ENCODE data around the gene MPP3.

Gene MPP3

DNA sequence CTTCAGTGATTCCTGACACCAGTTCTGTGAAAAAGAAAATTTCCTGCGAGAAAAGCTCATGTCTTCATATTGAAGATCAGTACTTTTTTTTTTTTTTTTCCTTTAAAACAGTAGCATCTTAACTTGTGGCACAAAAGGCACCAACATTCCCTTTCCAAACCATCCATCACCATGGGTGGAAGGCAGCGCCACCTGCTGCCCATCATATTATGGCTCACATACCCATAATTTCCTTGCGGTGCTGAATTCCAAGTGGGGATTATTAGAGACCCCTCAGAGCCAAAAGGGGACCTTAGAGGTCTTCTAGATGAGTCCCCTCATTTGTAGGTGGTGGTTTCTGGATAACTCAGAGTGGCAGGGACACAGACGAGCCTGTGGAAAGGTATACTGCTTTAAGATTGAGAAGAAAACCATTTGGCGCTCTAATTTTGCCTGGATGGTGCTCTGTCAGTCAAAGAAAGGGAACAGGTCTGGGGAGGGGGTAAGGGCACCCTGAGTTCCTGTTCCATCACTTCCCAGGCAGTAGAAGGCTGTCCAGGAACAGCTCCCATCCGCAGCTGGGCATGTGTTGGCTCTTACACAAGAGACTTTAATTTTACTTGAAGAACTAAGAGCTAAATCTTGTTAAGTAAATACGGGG, 66.4 kb downstream of the MPP3 start:
- Histone ChIP-seq H3K27me3 (ENCODE audit: control insufficient read depth, insufficient read depth, low read length, poor library complexity, severe bottlenecking) (no peaks in the 10 kb centered on the region), H3K27ac (ENCODE audit: insufficient read depth, low read depth, low read length, poor library complexity, severe bottlenecking) (no peak overlapping the region), H3K36me3 (ENCODE audit: control insufficient read depth, insufficient read depth, low read length) (peaks cover 6% of the 10 kb centered on the region), H3K9me3 (ENCODE audit: control insufficient read depth, low read length) (no peaks in the 10 kb centered on the region), H3K4me3 (ENCODE audit: insufficient read depth, low read depth, low read length) (no peak overlapping the region), H3K4me1 (ENCODE audit: control insufficient read depth, insufficient read depth, low read length) (no peaks in the 10 kb centered on the region)
- 57 to 61% methylated on average over 7 of the region's 7 CpGs for WGBS, 2 experiments

DNA sequence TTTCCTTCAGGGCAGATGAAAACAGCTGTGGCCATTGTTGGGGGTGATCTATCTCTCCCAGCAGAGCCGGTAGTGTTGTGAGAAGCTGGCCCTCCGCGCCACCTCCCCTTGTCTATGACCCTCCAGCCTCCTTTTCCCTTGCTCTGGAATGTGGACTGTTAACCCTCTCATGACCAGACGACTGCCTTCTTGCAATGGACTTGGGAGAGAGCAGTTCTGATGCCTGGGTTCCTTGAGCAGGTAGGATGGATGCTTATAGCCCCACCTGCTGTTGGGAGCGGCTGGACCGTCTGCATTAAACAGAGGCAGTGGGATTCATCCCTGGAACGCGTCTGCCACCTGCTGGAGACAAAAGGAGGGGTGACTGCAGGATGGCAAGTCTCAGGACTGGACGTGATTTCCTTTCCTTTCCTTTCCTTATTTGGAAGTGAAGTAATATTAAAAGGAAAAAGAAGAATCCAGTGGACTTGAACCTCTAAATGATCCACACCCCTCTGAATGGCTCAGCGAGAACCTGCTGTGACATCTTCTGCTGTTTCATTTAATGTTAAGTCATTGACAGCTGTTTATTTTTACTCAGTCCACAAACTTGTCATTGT, 72.6 kb downstream of the MPP3 start:
- Histone ChIP-seq H3K4me1 (ENCODE audit: control insufficient read depth, insufficient read depth, low read length) (peaks cover 23% of the 10 kb centered on the region), H3K36me3 (ENCODE audit: control insufficient read depth, insufficient read depth, low read length) (no peaks in the 10 kb centered on the region), H3K27me3 (ENCODE audit: control insufficient read depth, insufficient read depth, low read length, poor library complexity, severe bottlenecking) (peaks cover 16% of the 10 kb centered on the region), H3K4me3 (ENCODE audit: insufficient read depth, low read depth, low read length) (no peak overlapping the region), H3K9me3 (ENCODE audit: control insufficient read depth, low read length) (no peaks in the 10 kb centered on the region), H3K27ac (ENCODE audit: insufficient read depth, low read depth, low read length, poor library complexity, severe bottlenecking) (no peak overlapping the region)
- WGBS, 2 experiments = 1% methylated on average over 10 of the region's 10 CpGs

DNA sequence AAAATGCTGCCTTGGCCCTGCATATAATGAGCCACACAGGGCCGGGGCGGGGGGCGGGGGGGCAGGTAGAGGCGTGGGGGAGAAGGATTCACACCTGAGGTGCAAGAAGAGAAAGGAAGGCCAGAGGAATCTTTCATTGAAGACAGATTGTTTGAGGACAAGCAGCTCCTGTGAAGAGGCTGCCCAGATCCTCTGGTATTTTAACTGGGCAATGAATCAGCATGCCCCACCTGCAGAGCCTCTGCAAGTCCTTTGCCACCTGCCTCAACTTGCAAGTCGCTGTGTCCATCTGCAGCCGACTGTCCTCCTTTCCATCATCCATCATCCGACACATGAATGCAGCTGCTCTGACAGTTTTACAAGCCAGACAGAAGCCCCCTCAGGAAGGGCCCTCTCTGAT, 73.1 kb downstream of the MPP3 start:
- H3K36me3 ChIP-seq (ENCODE audit: control insufficient read depth, insufficient read depth, low read length) = no peaks in the 10 kb centered on the region
- no peak overlapping the region for H3K4me3 ChIP-seq (ENCODE audit: insufficient read depth, low read depth, low read length)
- WGBS, 2 experiments = 47 to 49% methylated on average over 7 of the region's 7 CpGs
- peaks cover 23% of the 10 kb centered on the region for H3K4me1 ChIP-seq (ENCODE audit: control insufficient read depth, insufficient read depth, low read length)
- H3K27ac ChIP-seq (ENCODE audit: insufficient read depth, low read depth, low read length, poor library complexity, severe bottlenecking) = no peak overlapping the region
- H3K27me3 ChIP-seq (ENCODE audit: control insufficient read depth, insufficient read depth, low read length, poor library complexity, severe bottlenecking) = peaks cover 21% of the 10 kb centered on the region
- no peaks in the 10 kb centered on the region for H3K9me3 ChIP-seq (ENCODE audit: control insufficient read depth, low read length)

GRCh38 chr17:43758497-43759174, 74.3 kb downstream of the MPP3 start, which contains the start of gene SOST:
Gene SOST (minus strand): TSS chr17:43758791. CDS start chr17:43758741, 50 bp downstream.
- Histone ChIP-seq H3K27me3 (ENCODE audit: control insufficient read depth, insufficient read depth, low read length, poor library complexity, severe bottlenecking) (peaks cover 33% of the 10 kb centered on the region), H3K36me3 (ENCODE audit: control insufficient read depth, insufficient read depth, low read length) (no peaks in the 10 kb centered on the region), H3K4me1 (ENCODE audit: control insufficient read depth, insufficient read depth, low read length) (peaks cover 23% of the 10 kb centered on the region), H3K9me3 (ENCODE audit: control insufficient read depth, low read length) (no peaks in the 10 kb centered on the region), H3K27ac (ENCODE audit: insufficient read depth, low read depth, low read length, poor library complexity, severe bottlenecking) (no peak within 1 kb of the TSS), H3K4me3 (ENCODE audit: insufficient read depth, low read depth, low read length) (no peak within 1 kb of the TSS)
- WGBS, 2 experiments = 86 to 87% methylated on average over 24 of the region's 24 CpGs

DNA sequence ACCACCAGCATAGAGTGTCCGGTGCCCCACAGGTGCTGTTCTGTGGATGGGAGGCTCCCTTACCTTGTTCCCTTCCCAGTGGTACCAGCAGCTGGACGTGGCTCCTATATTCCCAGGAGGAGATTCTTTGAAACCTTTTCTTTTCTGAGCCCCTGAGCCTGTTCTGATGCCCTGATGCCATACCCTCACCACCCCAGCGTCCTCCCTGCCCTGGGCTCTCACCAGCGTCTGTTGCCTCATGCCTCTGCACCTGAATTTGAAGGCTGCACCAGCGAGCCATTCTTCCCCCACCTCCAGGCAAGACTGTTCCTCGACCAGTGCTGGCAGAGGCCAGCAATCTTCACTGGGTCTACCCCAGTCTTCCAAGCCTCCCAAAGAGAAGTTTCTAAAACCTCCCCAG, 74.9 kb downstream of the MPP3 start:
- Histone ChIP-seq H3K4me1 (ENCODE audit: control insufficient read depth, insufficient read depth, low read length) (peaks cover 23% of the 10 kb centered on the region), H3K4me3 (ENCODE audit: insufficient read depth, low read depth, low read length) (no peak overlapping the region), H3K27me3 (ENCODE audit: control insufficient read depth, insufficient read depth, low read length, poor library complexity, severe bottlenecking) (peaks cover 39% of the 10 kb centered on the region), H3K27ac (ENCODE audit: insufficient read depth, low read depth, low read length, poor library complexity, severe bottlenecking) (no peak overlapping the region), H3K9me3 (ENCODE audit: control insufficient read depth, low read length) (no peaks in the 10 kb centered on the region), H3K36me3 (ENCODE audit: control insufficient read depth, insufficient read depth, low read length) (no peaks in the 10 kb centered on the region)
- WGBS, 2 experiments = 86 to 88% methylated on average over 6 of the region's 6 CpGs

GRCh38 chr17:43757171-43757660, 75.7 kb downstream of the MPP3 start:
- H3K4me3 ChIP-seq (ENCODE audit: insufficient read depth, low read depth, low read length) = no peak overlapping the region
- H3K4me1 ChIP-seq (ENCODE audit: control insufficient read depth, insufficient read depth, low read length) = peaks cover 23% of the 10 kb centered on the region
- H3K27me3 ChIP-seq (ENCODE audit: control insufficient read depth, insufficient read depth, low read length, poor library complexity, severe bottlenecking) = peaks cover 43% of the 10 kb centered on the region
- 90 to 94% methylated on average over 8 of the region's 8 CpGs for WGBS, 2 experiments
- no peaks in the 10 kb centered on the region for H3K9me3 ChIP-seq (ENCODE audit: control insufficient read depth, low read length)
- no peak overlapping the region for H3K27ac ChIP-seq (ENCODE audit: insufficient read depth, low read depth, low read length, poor library complexity, severe bottlenecking)
- H3K36me3 ChIP-seq (ENCODE audit: control insufficient read depth, insufficient read depth, low read length) = no peaks in the 10 kb centered on the region

DNA sequence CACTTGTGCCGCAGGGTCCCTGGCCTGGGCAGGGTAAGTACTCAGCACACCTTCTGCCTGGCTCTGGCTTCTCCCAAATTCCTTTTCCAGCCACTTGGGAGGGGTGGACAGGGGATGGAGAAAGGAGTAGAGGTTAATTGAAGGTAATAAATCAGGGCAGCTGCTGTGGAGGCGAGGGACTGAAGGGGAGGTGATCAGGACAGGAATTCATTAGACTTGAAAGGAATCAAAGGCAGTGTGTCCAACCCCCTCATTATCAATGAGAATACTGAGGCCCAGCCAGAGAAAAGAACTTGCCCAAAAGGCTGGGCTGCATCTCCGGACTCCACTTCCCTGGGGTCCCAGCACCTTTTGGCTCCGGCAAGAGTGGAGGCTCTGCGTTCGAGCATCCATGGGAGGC, 76.7 kb downstream of the MPP3 start:
- WGBS, 2 experiments = 67 to 71% methylated on average over 6 of the region's 6 CpGs
- Histone ChIP-seq H3K9me3 (ENCODE audit: control insufficient read depth, low read length) (no peaks in the 10 kb centered on the region), H3K27me3 (ENCODE audit: control insufficient read depth, insufficient read depth, low read length, poor library complexity, severe bottlenecking) (peaks cover 43% of the 10 kb centered on the region), H3K4me1 (ENCODE audit: control insufficient read depth, insufficient read depth, low read length) (peaks cover 23% of the 10 kb centered on the region), H3K4me3 (ENCODE audit: insufficient read depth, low read depth, low read length) (no peak overlapping the region), H3K27ac (ENCODE audit: insufficient read depth, low read depth, low read length, poor library complexity, severe bottlenecking) (no peak overlapping the region), H3K36me3 (ENCODE audit: control insufficient read depth, insufficient read depth, low read length) (no peaks in the 10 kb centered on the region)

DNA sequence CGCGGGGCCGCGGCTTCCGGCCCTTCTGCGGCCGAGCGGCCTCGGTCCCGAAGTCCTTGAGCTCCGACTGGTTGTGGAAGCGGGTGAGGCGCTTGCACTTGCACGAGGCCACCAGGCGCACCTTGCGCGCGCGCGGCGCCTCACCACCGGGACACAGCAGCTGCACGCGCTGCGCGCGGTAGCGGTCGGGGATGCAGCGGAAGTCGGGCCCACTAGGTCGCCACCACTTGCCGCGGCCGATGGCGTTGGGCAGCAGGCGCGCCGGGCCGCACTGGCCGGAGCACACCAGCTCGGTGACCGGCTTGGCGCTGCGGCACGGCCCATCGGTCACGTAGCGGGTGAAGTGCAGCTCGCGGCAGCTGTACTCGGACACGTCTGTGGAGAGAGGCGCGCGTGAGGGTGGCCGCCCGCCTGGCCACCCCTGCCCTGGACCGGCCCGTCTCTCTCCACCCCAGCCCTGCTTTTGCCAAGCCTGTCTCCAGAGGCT, 77.5 kb downstream of the MPP3 start:
- Histone ChIP-seq H3K36me3 (ENCODE audit: control insufficient read depth, insufficient read depth, low read length) (no peaks in the 10 kb centered on the region), H3K27me3 (ENCODE audit: control insufficient read depth, insufficient read depth, low read length, poor library complexity, severe bottlenecking) (peaks cover 43% of the 10 kb centered on the region), H3K4me3 (ENCODE audit: insufficient read depth, low read depth, low read length) (peak overlapping the region; percentile 11), H3K27ac (ENCODE audit: insufficient read depth, low read depth, low read length, poor library complexity, severe bottlenecking) (no peak overlapping the region), H3K9me3 (ENCODE audit: control insufficient read depth, low read length) (no peaks in the 10 kb centered on the region), H3K4me1 (ENCODE audit: control insufficient read depth, insufficient read depth, low read length) (peaks cover 23% of the 10 kb centered on the region)
- 50 to 55% methylated on average over 60 of the region's 60 CpGs for WGBS, 2 experiments

DNA sequence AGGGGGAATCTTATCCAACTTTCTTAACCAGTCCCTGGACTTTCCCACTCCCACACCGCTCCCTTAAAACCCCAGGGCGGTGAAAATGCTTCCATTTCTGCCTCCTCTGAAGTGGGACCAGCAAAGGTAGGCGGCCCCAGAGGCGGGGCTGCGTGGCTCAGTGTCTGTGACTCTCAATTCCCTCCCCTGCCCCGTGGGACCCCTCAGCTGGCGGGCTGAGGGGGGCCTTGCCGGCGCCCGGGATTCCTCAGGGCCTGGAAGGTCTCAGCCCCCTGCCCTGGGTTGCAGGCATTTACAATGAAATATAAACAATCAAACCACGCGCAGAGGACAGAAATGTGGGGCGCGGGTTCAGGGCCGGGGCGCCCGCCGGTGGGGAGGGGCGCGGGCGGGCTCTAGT, 78.0 kb downstream of the MPP3 start:
- Histone ChIP-seq H3K4me1 (ENCODE audit: control insufficient read depth, insufficient read depth, low read length) (peaks cover 19% of the 10 kb centered on the region), H3K27me3 (ENCODE audit: control insufficient read depth, insufficient read depth, low read length, poor library complexity, severe bottlenecking) (peaks cover 43% of the 10 kb centered on the region), H3K9me3 (ENCODE audit: control insufficient read depth, low read length) (no peaks in the 10 kb centered on the region), H3K27ac (ENCODE audit: insufficient read depth, low read depth, low read length, poor library complexity, severe bottlenecking) (no peak overlapping the region), H3K36me3 (ENCODE audit: control insufficient read depth, insufficient read depth, low read length) (no peaks in the 10 kb centered on the region), H3K4me3 (ENCODE audit: insufficient read depth, low read depth, low read length) (peak overlapping the region; percentile 11)
- 51 to 55% methylated on average over 21 of the region's 21 CpGs for WGBS, 2 experiments

- 87 to 96% methylated on average over 5 of the region's 5 CpGs for WGBS, 2 experiments
- peaks cover 43% of the 10 kb centered on the region for H3K27me3 ChIP-seq (ENCODE audit: control insufficient read depth, insufficient read depth, low read length, poor library complexity, severe bottlenecking)
- H3K4me3 ChIP-seq (ENCODE audit: insufficient read depth, low read depth, low read length) = no peak overlapping the region
- H3K9me3 ChIP-seq (ENCODE audit: control insufficient read depth, low read length) = no peaks in the 10 kb centered on the region
- no peaks in the 10 kb centered on the region for H3K36me3 ChIP-seq (ENCODE audit: control insufficient read depth, insufficient read depth, low read length)
- no peak overlapping the region for H3K27ac ChIP-seq (ENCODE audit: insufficient read depth, low read depth, low read length, poor library complexity, severe bottlenecking)
- H3K4me1 ChIP-seq (ENCODE audit: control insufficient read depth, insufficient read depth, low read length) = peaks cover 6% of the 10 kb centered on the region
Measured at GRCh38 chr17:43753493-43754129, 79.3 kb downstream of the MPP3 start.

Data from ectodermal cell (in vitro differentiated cells).